IMR-90 (cell line): ENCODE measurements around the gene PTPRF. TPM values are rescaled to one million over a fixed set of nuclear protein-coding genes. Genes with fewer than 3 reads are reported as not detected.

Experiments used
- ATAC-seq: fragments of 200-7000 bp; cut with Tn5 transposase; 2 replicates; pipeline ENCODE4 v1.9.1; 2020; ENCODE audit warnings: low read depth, mild to moderate bottlenecking, moderate library complexity
- BruUV-seq: library from RNA; stranded (reverse); fragments of 400-500 nt; replicated peaks from 2 replicates; lab custom pipeline; 2021; lab: Mats Ljungman, UMichigan
- CTCF ChIA-PET: fragments of 300-600 bp; formaldehyde crosslinking; extraction: SDS; loops from one replicate; lab custom pipeline; 2021; ENCODE audit warnings: antibody characterized with exemption; lab: Yijun Ruan, JAX
- POLR2A ChIA-PET: fragments of 300-600 bp; sonication (Branson Sonifier 250); formaldehyde crosslinking; loops from one replicate; lab custom pipeline; 2022; ENCODE audit warnings: antibody characterized with exemption; ENCODE audit not compliant: unreplicated experiment; lab: Charles Lee
- DNase-seq: peaks from one replicate; pipeline ENCODE4 v3.0.0; 2013
- H2AFZ ChIP-seq: replicated peaks from 2 replicates; pipeline ENCODE3; 2013; ENCODE audit warnings: low read length, mild to moderate bottlenecking; ENCODE audit not compliant: poor library complexity
- H2AK5ac ChIP-seq: 2 replicates; pipeline ENCODE4 v1.6.1; 2013; ENCODE audit warnings: low read depth, low read length, inconsistent platforms
- H2AK9ac ChIP-seq: replicated peaks from 2 replicates; pipeline ENCODE3; 2013; ENCODE audit warnings: mild to moderate bottlenecking, low read depth, low read length, moderate library complexity; ENCODE audit not compliant: poor library complexity
- H2BK120ac ChIP-seq: 2 replicates; pipeline ENCODE4 v1.6.1; 2013; ENCODE audit warnings: low read depth, low read length, inconsistent platforms
- H2BK15ac ChIP-seq: 3 replicates; pipeline ENCODE4 v1.6.1; 2013; ENCODE audit warnings: low read depth, low read length, inconsistent platforms
- H2BK20ac ChIP-seq: 2 replicates; pipeline ENCODE4 v1.6.1; 2013; ENCODE audit warnings: low read depth, mild to moderate bottlenecking, inconsistent platforms, low read length, moderate library complexity
- H2BK5ac ChIP-seq: 2 replicates; pipeline ENCODE4 v1.6.1; 2013; ENCODE audit warnings: mild to moderate bottlenecking, low read depth, low read length, inconsistent platforms; ENCODE audit not compliant: poor library complexity, severe bottlenecking
- H3K14ac ChIP-seq: replicated peaks from 2 replicates; pipeline ENCODE4 v1.6.1; 2013; ENCODE audit warnings: low read depth, low read length, inconsistent platforms
- H3K18ac ChIP-seq: 2 replicates; pipeline ENCODE4 v1.6.1; 2013; ENCODE audit warnings: low read depth, low read length, control low read depth
- H3K23ac ChIP-seq: 2 replicates; pipeline ENCODE4 v1.6.1; 2013; ENCODE audit warnings: low read depth, low read length, inconsistent platforms
- H3K27ac ChIP-seq: 2 replicates; pipeline ENCODE4 v1.5.1; 2013; ENCODE audit warnings: mild to moderate bottlenecking, control low read depth, low read length; ENCODE audit not compliant: insufficient read depth
- H3K27me3 ChIP-seq: 2 replicates; pipeline ENCODE4 v1.6.1; 2013; ENCODE audit warnings: low read length; ENCODE audit not compliant: control insufficient read depth, insufficient read depth
- H3K36me3 ChIP-seq: 2 replicates; pipeline ENCODE4 v1.6.1; 2013; ENCODE audit warnings: low read length, mixed read lengths; ENCODE audit not compliant: control insufficient read depth, insufficient read depth
- H3K4ac ChIP-seq: 2 replicates; pipeline ENCODE4 v1.6.1; 2013; ENCODE audit warnings: low read depth, low read length, inconsistent platforms
- H3K4me1 ChIP-seq: 2 replicates; pipeline ENCODE4 v1.6.1; 2013; ENCODE audit warnings: low read length, mixed read lengths; ENCODE audit not compliant: control insufficient read depth, insufficient read depth
- H3K4me2 ChIP-seq: 2 replicates; pipeline ENCODE4 v1.6.1; 2013; ENCODE audit warnings: low read depth, mild to moderate bottlenecking, control low read depth, low read length, moderate library complexity
- H3K4me3 ChIP-seq: 2 replicates; pipeline ENCODE4 v1.5.1; 2013; ENCODE audit warnings: low read depth, mild to moderate bottlenecking, control low read depth, low read length, moderate library complexity; ENCODE audit not compliant: insufficient read depth
- H3K56ac ChIP-seq: 2 replicates; pipeline ENCODE4 v1.6.1; 2013; ENCODE audit warnings: low read length, inconsistent platforms; ENCODE audit not compliant: insufficient read depth; ENCODE audit errors: extremely low read depth
- H3K79me1 ChIP-seq, 2 experiments: 2 replicates each; pipeline ENCODE4 v1.6.1; 2013; ENCODE audit warnings: low read length in 2 of 2, inconsistent platforms in 1 of 2, low read depth in 1 of 2
- H3K9ac ChIP-seq: 2 replicates; pipeline ENCODE4 v1.6.1; 2013; ENCODE audit warnings: low read depth, low read length, control low read depth
- H3K9me1 ChIP-seq: 2 replicates; pipeline ENCODE4 v1.6.1; 2013; ENCODE audit warnings: low read length, inconsistent platforms; ENCODE audit not compliant: insufficient read depth
- H3K9me3 ChIP-seq: 2 replicates; pipeline ENCODE4 v1.6.1; 2013; ENCODE audit warnings: low read length; ENCODE audit not compliant: control insufficient read depth, insufficient read depth
- H4K20me1 ChIP-seq: 2 replicates; pipeline ENCODE4 v1.6.1; 2013; ENCODE audit warnings: low read length, inconsistent platforms; ENCODE audit not compliant: insufficient read depth
- H4K5ac ChIP-seq: 2 replicates; pipeline ENCODE4 v1.6.1; 2013; ENCODE audit warnings: mild to moderate bottlenecking, low read depth, low read length, control low read depth
- H4K8ac ChIP-seq, 2 experiments: 2 replicates each; pipeline ENCODE4 v1.6.1; 2013; ENCODE audit warnings: low read depth in 2 of 2, low read length in 2 of 2, control low read depth in 1 of 2, inconsistent platforms in 1 of 2
- H4K91ac ChIP-seq: 2 replicates; pipeline ENCODE4 v1.6.1; 2013; ENCODE audit warnings: low read depth, low read length, inconsistent platforms; ENCODE audit not compliant: insufficient read depth
- BHLHE40 ChIP-seq: fragments of 150-350 bp; IDR thresholded peaks from 2 replicates; pipeline ENCODE4 v1.6.1; 2016; ENCODE audit warnings: mild to moderate bottlenecking, low read depth, low read length
- CHD1 ChIP-seq: IDR thresholded peaks from 2 replicates; pipeline ENCODE4 v1.6.1; 2012; ENCODE audit warnings: low read depth, low read length, improper control_type of control experiment
- CTCF ChIP-seq: conservative IDR thresholded peaks from 2 replicates; pipeline ENCODE4 v1.5.1; 2012; ENCODE audit warnings: mild to moderate bottlenecking, low read depth, low read length, improper control_type of control experiment
- ELK1 ChIP-seq: fragments of 150-350 bp; IDR thresholded peaks from 2 replicates; pipeline ENCODE4 v1.6.1; 2016; ENCODE audit warnings: low read depth, mild to moderate bottlenecking, low read length, moderate library complexity, borderline replicate concordance
- FOS ChIP-seq: fragments of 150-350 bp; IDR thresholded peaks from 2 replicates; pipeline ENCODE4 v1.6.1; 2016; ENCODE audit warnings: low read depth, low read length
- MAZ ChIP-seq: IDR thresholded peaks from 2 replicates; pipeline ENCODE4 v1.6.1; 2012; ENCODE audit warnings: low read depth, mild to moderate bottlenecking, low read length, improper control_type of control experiment, moderate library complexity, borderline replicate concordance
- MXI1 ChIP-seq: IDR thresholded peaks from 2 replicates; pipeline ENCODE4 v1.6.1; 2012; ENCODE audit warnings: low read depth, mild to moderate bottlenecking, low read length, moderate library complexity, borderline replicate concordance
- NFE2L2 ChIP-seq: fragments of 150-350 bp; IDR thresholded peaks from 2 replicates; pipeline ENCODE4 v1.6.1; 2016; ENCODE audit warnings: low read depth, mild to moderate bottlenecking, low read length
- POLR2A ChIP-seq: IDR thresholded peaks from 2 replicates; pipeline ENCODE4 v1.6.1; 2012; ENCODE audit warnings: mild to moderate bottlenecking, low read depth, low read length
- RAD21 ChIP-seq: IDR thresholded peaks from 2 replicates; pipeline ENCODE4 v1.6.1; 2012; ENCODE audit warnings: low read length, improper control_type of control experiment
- RCOR1 ChIP-seq: IDR thresholded peaks from 2 replicates; pipeline ENCODE4 v1.6.1; 2012; ENCODE audit warnings: mild to moderate bottlenecking, low read length, improper control_type of control experiment; ENCODE audit not compliant: insufficient replicate concordance
- RFX5 ChIP-seq: IDR thresholded peaks from 2 replicates; pipeline ENCODE4 v1.8.0; 2012; ENCODE audit warnings: low read depth, mild to moderate bottlenecking, low read length, moderate library complexity
- SMC3 ChIP-seq: fragments of 150-350 bp; IDR thresholded peaks from 2 replicates; pipeline ENCODE4 v1.6.1; 2016; ENCODE audit warnings: low read depth, mild to moderate bottlenecking, antibody characterized with exemption, low read length, moderate library complexity
- USF2 ChIP-seq: fragments of 150-350 bp; IDR thresholded peaks from 2 replicates; pipeline ENCODE4 v1.6.1; 2017; ENCODE audit warnings: mild to moderate bottlenecking, antibody characterized with exemption, low read length, low read depth
- WGBS, 2 experiments: methylation state at CpG; one replicate each; pipeline versions ENCODE4 v1.1.5 to v1.1.7; 2013; ENCODE audit warnings: missing lambda C conversion rate in 2 of 2; ENCODE audit not compliant: insufficient read length in 1 of 2; ENCODE audit errors: extremely low coverage in 2 of 2; 5-methylcytosine and 5-hydroxymethylcytosine counted together
- dilution Hi-C: fragments of 300-500 bp; cut with HindIII; formaldehyde crosslinking; loops from one replicate; pipeline ENCODE4 v1.14.3; 2018; ENCODE audit warnings: low sequenced_read_pairs; ENCODE audit not compliant: unreplicated experiment
- in situ Hi-C: fragments of 300-500 bp; cut with MboI; formaldehyde crosslinking; loops from 3 replicates; pipeline ENCODE4 v1.14.3; 2019; ENCODE audit warnings: low sequenced_read_pairs, inconsistent platforms, mixed read lengths
- intact Hi-C: fragments of 100-400 bp; cut with micrococcal nuclease; formaldehyde crosslinking; loops from 2 replicates; pipeline ENCODE4 v1.10.0; 2022
- polyA plus RNA-seq, 3 experiments: library from polyadenylated mRNA; depleted of rRNA; stranded (reverse); fragments of >200 nt; gene quantifications; 2 replicates each; pipeline ENCODE4 v1.2.3, GENCODE V29; 2012; ENCODE audit warnings: low replicate concordance in 1 of 3
- total RNA-seq: library from RNA; depleted of rRNA; stranded (reverse); fragments of >200 nt; gene quantifications from 2 replicates; pipeline ENCODE4 v1.2.3, GENCODE V29; 2012

Gene PTPRF
- total and polyA plus RNA-seq, 2 of the 4 experiments (the other 2 are of a cell fraction) = 25.8 to 92.3 TPM

- in situ Hi-C loops = no loop called here
- POLR2A ChIA-PET = interaction anchor here (0.6 kb wide), 1 partner anchor 76 kb away, joined by 3 read pairs; no protein-coding TSS in a partner anchor
- ATAC-seq = no peak
These were observed 118.3 kb downstream of the PTPRF start for GRCh38 chr1:43648876-43649477.

More at GRCh38 chr1:43648876-43649477, 118.3 kb downstream of the PTPRF start:
- H2BK15ac ChIP-seq = no peak overlapping the region
- peak overlapping the region; percentile 53; the same call in 1 of the 2 replicates for H3K23ac ChIP-seq
- CTCF ChIA-PET = interaction anchor here (0.5 to 0.7 kb wide), 2 partner anchors 13 to 119 kb away, joined by 3 to 4 read pairs; no protein-coding TSS in a partner anchor
- no peak overlapping the region for H3K18ac ChIP-seq
- peak overlapping the region; percentile 92 for H2AK9ac ChIP-seq
- H3K27me3 ChIP-seq = no peaks in the 10 kb centered on the region
- H3K9me3 ChIP-seq = no peaks in the 10 kb centered on the region
- peaks cover 9 to 31% of the 10 kb centered on the region in 2 experiments; a peak in 3 of 4 replicates for H3K79me1 ChIP-seq
- H3K4me2 ChIP-seq = peak overlapping the region; percentile 81
- peak overlapping the region; percentile 95; the same call in 1 of the 2 replicates for H4K91ac ChIP-seq
- H3K56ac ChIP-seq = no peak overlapping the region
- H3K27ac ChIP-seq = peak overlapping the region; percentile 81
- intact Hi-C loops (no loop called here), dilution Hi-C loops (no loop called here)
- peak overlapping the region; percentile 95 for H2AFZ ChIP-seq
- H4K8ac ChIP-seq = peak overlapping the region; percentile 94 to 98; a peak in 2 of 4 replicates
- TF ChIP-seq RCOR1 (no peak), CTCF (no peak), ELK1 (no peak), SMC3 (no peak), BHLHE40 (no peak), USF2 (no peak), FOS (no peak), RFX5 (no peak), RAD21 (no peak), NFE2L2 (no peak), CHD1 (no peak), MXI1 (no peak), POLR2A (no peak), MAZ (no peak)
- H3K9ac ChIP-seq = peak overlapping the region; percentile 76
- H2BK5ac ChIP-seq = peak overlapping the region; percentile 80
- H4K20me1 ChIP-seq = peaks cover 24% of the 10 kb centered on the region; the same call in 1 of the 2 replicates
- H3K9me1 ChIP-seq = no peaks in the 10 kb centered on the region
- peak overlapping the region; percentile 83; the same call in 1 of the 2 replicates for H2AK5ac ChIP-seq
- no peak overlapping the region for H2BK20ac ChIP-seq
- peak overlapping the region; percentile 73 for H3K4me3 ChIP-seq
- no peak for DNase-seq
- H3K4me1 ChIP-seq = peaks cover 5% of the 10 kb centered on the region
- H4K5ac ChIP-seq = peak overlapping the region; percentile 38; the same call in 1 of the 2 replicates
- H3K36me3 ChIP-seq = peaks cover 9% of the 10 kb centered on the region
- H3K4ac ChIP-seq = peak overlapping the region; percentile 96
- WGBS, 2 experiments = no CpG with 5 or more reads among the region's 19 CpGs
- no TSS peak for BruUV-seq
- no peak overlapping the region for H2BK120ac ChIP-seq
- H3K14ac ChIP-seq = peak overlapping the region; percentile 96; the same call in 1 of the 2 replicates
